A673 (cell line): ENCODE data around the gene SIK3. TPM values are rescaled to one million over a fixed set of nuclear protein-coding genes. Genes with fewer than 3 reads are reported as not detected.

Source experiments
- BruUV-seq: library from RNA; stranded (reverse); fragments of 400-500 nt; replicated peaks from 2 replicates; lab custom pipeline; 2021; lab: Mats Ljungman, UMichigan
- CTCF ChIA-PET: fragments of 300-600 bp; sonication (Branson Sonifier 250); formaldehyde crosslinking; loops from one replicate; lab custom pipeline; 2022; ENCODE audit warnings: antibody characterized with exemption; lab: Charles Lee
- POLR2A ChIA-PET: fragments of 300-600 bp; sonication (Branson Sonifier 250); formaldehyde crosslinking; loops from one replicate; lab custom pipeline; 2022; ENCODE audit warnings: antibody characterized with exemption; ENCODE audit not compliant: low non-redundant PET; lab: Charles Lee
- DNase-seq: peaks from one replicate; pipeline ENCODE4 v3.0.0-alpha.2; 2015; ENCODE audit warnings: low spot score
- H3K27ac ChIP-seq: fragments of 200-600 bp; sonication (generic); 2 replicates; pipeline ENCODE4 v1.5.1; 2016; ENCODE audit warnings: mixed run types, low read depth, mild to moderate bottlenecking, mixed read lengths, antibody characterized with exemption, low read length; ENCODE audit not compliant: poor library complexity, severe bottlenecking
- H3K27me3 ChIP-seq: fragments of 200-600 bp; sonication (generic); replicated peaks from 2 replicates; pipeline ENCODE4 v1.6.1; 2017; ENCODE audit warnings: mixed run types, low read depth, mild to moderate bottlenecking, mixed read lengths, antibody characterized with exemption, low read length; ENCODE audit not compliant: insufficient read depth, poor library complexity
- H3K36me3 ChIP-seq: fragments of 200-600 bp; sonication (generic); 2 replicates; pipeline ENCODE4 v1.6.1; 2016; ENCODE audit warnings: mixed run types, mild to moderate bottlenecking, mixed read lengths, antibody characterized with exemption, low read length; ENCODE audit not compliant: insufficient read depth, poor library complexity, severe bottlenecking
- H3K4me1 ChIP-seq: fragments of 200-600 bp; sonication (generic); 2 replicates; pipeline ENCODE4 v1.6.1; 2017; ENCODE audit warnings: mixed run types, mild to moderate bottlenecking, mixed read lengths, antibody characterized with exemption, low read length; ENCODE audit not compliant: insufficient read depth, poor library complexity, severe bottlenecking
- H3K4me3 ChIP-seq: fragments of 200-600 bp; sonication (generic); 2 replicates; pipeline ENCODE4 v1.5.1; 2016; ENCODE audit warnings: low read depth, mixed run types, mild to moderate bottlenecking, mixed read lengths, low read length; ENCODE audit not compliant: poor library complexity, severe bottlenecking
- H3K9me3 ChIP-seq: fragments of 200-600 bp; sonication (generic); 2 replicates; pipeline ENCODE4 v1.6.1; 2016; ENCODE audit warnings: mixed run types, low read depth, mild to moderate bottlenecking, mixed read lengths, antibody characterized with exemption, low read length; ENCODE audit not compliant: poor library complexity, severe bottlenecking
- CTCF ChIP-seq: fragments of 300-800, 200-600 bp; sonication (generic); conservative IDR thresholded peaks from 2 replicates; pipeline ENCODE4 v1.5.1; 2017; ENCODE audit warnings: low read depth, mild to moderate bottlenecking, antibody characterized with exemption, low read length, moderate library complexity, mixed read lengths
- EZH2 ChIP-seq: fragments of 200-600 bp; sonication (generic); IDR thresholded peaks from 2 replicates; pipeline ENCODE4 v1.6.1; 2017; ENCODE audit warnings: borderline replicate concordance, low read depth, mild to moderate bottlenecking, mixed read lengths, antibody characterized with exemption, low read length; ENCODE audit not compliant: poor library complexity, severe bottlenecking
- intact Hi-C: fragments of 100-400 bp; cut with micrococcal nuclease; formaldehyde crosslinking; loops from one replicate; pipeline ENCODE4 v1.10.0; 2022; ENCODE audit not compliant: unreplicated experiment
- total RNA-seq: library from RNA; stranded (reverse); gene quantifications from 2 replicates; pipeline ENCODE4 v1.2.3, GENCODE V29; 2021

The SIK3 gene
- total RNA-seq, 1 experiment from 2014 or later = 81.7 TPM

- Histone ChIP-seq H3K36me3 (no peaks in the 10 kb centered on the region), H3K4me1 (peaks cover 11% of the 10 kb centered on the region), H3K27me3 (no peaks in the 10 kb centered on the region), H3K4me3 (no peak overlapping the region), H3K27ac (no peak overlapping the region), H3K9me3 (no peaks in the 10 kb centered on the region)
- no peak for DNase-seq
- no peak for TF ChIP-seq CTCF
- no peak for TF ChIP-seq EZH2
- no TSS peak for BruUV-seq
- POLR2A ChIA-PET = interaction anchor here (0.7 kb wide), 1 partner anchor 26 kb away, joined by 4 read pairs; no protein-coding TSS in a partner anchor
- intact Hi-C loops = no loop called here
- CTCF ChIA-PET = no interaction called here
Observed at GRCh38 chr11:116917632-116918031, 180.6 kb downstream of the SIK3 start.

- POLR2A ChIA-PET = no interaction called here
- no peak for DNase-seq
- BruUV-seq = no TSS peak
Observed at GRCh38 chr11:116916886-116917285, 181.3 kb downstream of the SIK3 start.

GRCh38 chr11:116916052-116916451, 182.2 kb downstream of the SIK3 start:
- no peak for TF ChIP-seq EZH2
- TF ChIP-seq CTCF = no peak
- ChIA-PET CTCF (no interaction called here), POLR2A (no interaction called here)
- Histone ChIP-seq H3K27me3 (no peaks in the 10 kb centered on the region), H3K9me3 (no peaks in the 10 kb centered on the region), H3K27ac (no peak overlapping the region), H3K4me1 (peaks cover 20% of the 10 kb centered on the region), H3K4me3 (no peak overlapping the region), H3K36me3 (no peaks in the 10 kb centered on the region)
- DNase-seq = no peak
- intact Hi-C loops = no loop called here
- BruUV-seq = no TSS peak

More at GRCh38 chr11:116916886-116917285, 181.3 kb downstream of the SIK3 start:
- peaks cover 18% of the 10 kb centered on the region for H3K4me1 ChIP-seq
- H3K9me3 ChIP-seq = no peaks in the 10 kb centered on the region
- no peak for TF ChIP-seq EZH2
- no peak for TF ChIP-seq CTCF
- H3K27me3 ChIP-seq = no peaks in the 10 kb centered on the region
- intact Hi-C loops = no loop called here
- CTCF ChIA-PET = no interaction called here
- H3K36me3 ChIP-seq = no peaks in the 10 kb centered on the region
- H3K4me3 ChIP-seq = no peak overlapping the region
- no peak overlapping the region for H3K27ac ChIP-seq
